Neural progenitor cell (in vitro differentiated cells): ENCODE data around the gene ATP2B3. TPM values are rescaled to one million over a fixed set of nuclear protein-coding genes. Genes with fewer than 3 reads are reported as not detected.

Experiments used
- DNase-seq: peaks from one replicate; pipeline ENCODE4 v3.0.0-alpha.2; 2016; ENCODE audit warnings: low spot score
- H2AFZ ChIP-seq: fragments of 200-600 bp; sonication (generic); replicated peaks from 2 replicates; pipeline ENCODE4 v1.6.1; 2016; ENCODE audit warnings: antibody characterized with exemption
- H3F3A ChIP-seq: fragments of 200-600 bp; sonication (generic); 2 replicates; pipeline ENCODE4 v1.6.1; 2016; ENCODE audit warnings: antibody characterized with exemption, low read depth
- H3K27ac ChIP-seq: fragments of 200-600 bp; sonication (generic); 2 replicates; pipeline ENCODE4 v1.5.1; 2016; ENCODE audit warnings: mild to moderate bottlenecking
- H3K27me3 ChIP-seq: fragments of 200-600 bp; sonication (generic); 2 replicates; pipeline ENCODE4 v1.6.1; 2016; ENCODE audit warnings: mild to moderate bottlenecking, moderate library complexity
- H3K36me3 ChIP-seq: fragments of 200-600 bp; sonication (generic); 2 replicates; pipeline ENCODE4 v1.5.1; 2016
- H3K4me1 ChIP-seq: fragments of 200-600 bp; sonication (generic); 2 replicates; pipeline ENCODE4 v1.6.1; 2016; ENCODE audit warnings: mixed run types
- H3K4me2 ChIP-seq: fragments of 200-600 bp; sonication (generic); 2 replicates; pipeline ENCODE4 v1.6.1; 2016
- H3K4me3 ChIP-seq: fragments of 200-600 bp; sonication (generic); 2 replicates; pipeline ENCODE4 v1.5.1; 2016
- H3K79me2 ChIP-seq: fragments of 200-600 bp; sonication (generic); 2 replicates; pipeline ENCODE4 v1.6.1; 2016; ENCODE audit warnings: low read depth
- H3K9ac ChIP-seq: fragments of 200-600 bp; sonication (generic); 2 replicates; pipeline ENCODE4 v1.6.1; 2016
- H3K9me3 ChIP-seq: fragments of 200-600 bp; sonication (generic); 2 replicates; pipeline ENCODE4 v1.5.1; 2016; ENCODE audit warnings: low read depth
- H4K20me1 ChIP-seq: fragments of 200-600 bp; sonication (generic); 2 replicates; pipeline ENCODE4 v1.6.1; 2016; ENCODE audit warnings: low read depth
- H3K27ac Mint-ChIP-seq: 3 replicates; pipeline ENCODE4 v1.8.0; 2021; ENCODE audit warnings: mixed read lengths
- H3K27me3 Mint-ChIP-seq: 2 replicates; pipeline ENCODE4 v1.8.0; 2022; ENCODE audit warnings: low read depth, mild to moderate bottlenecking, inconsistent platforms, moderate library complexity, mixed read lengths; ENCODE audit not compliant: insufficient read depth
- H3K36me3 Mint-ChIP-seq: 3 replicates; pipeline ENCODE4 v1.8.0; 2021; ENCODE audit warnings: mixed read lengths
- H3K4me1 Mint-ChIP-seq: 3 replicates; pipeline ENCODE4 v1.8.0; 2021; ENCODE audit warnings: mixed read lengths
- H3K4me3 Mint-ChIP-seq: 3 replicates; pipeline ENCODE4 v1.8.0; 2021; ENCODE audit warnings: mild to moderate bottlenecking, moderate library complexity, mixed read lengths
- H3K9me3 Mint-ChIP-seq: 3 replicates; pipeline ENCODE4 v1.8.0; 2020; ENCODE audit warnings: mixed read lengths
- EZH2 ChIP-seq: fragments of 200-600 bp; sonication (generic); IDR thresholded peaks from 2 replicates; pipeline ENCODE4 v1.6.1; 2017; ENCODE audit warnings: antibody characterized with exemption, mild to moderate bottlenecking, moderate library complexity
- EZH2phosphoT487 ChIP-seq: fragments of 200-600 bp; sonication (generic); IDR thresholded peaks from 2 replicates; pipeline ENCODE4 v1.6.1; 2017; ENCODE audit warnings: antibody characterized with exemption
- total RNA-seq: library from RNA; depleted of rRNA; stranded (reverse); fragments of >200 nt; gene quantifications from 2 replicates; pipeline ENCODE4 v1.2.3, GENCODE V29; 2015; ENCODE audit warnings: low replicate concordance
- TF ChIP-seq, protein P1 (sequence below): fragments of 200-600 bp; sonication (generic); IDR thresholded peaks from 2 replicates; pipeline ENCODE4 v1.5.1; 2017; ENCODE audit warnings: antibody characterized with exemption, mild to moderate bottlenecking

Gene ATP2B3
- total RNA-seq, 1 donor from 2014 or later = not detected

- H3F3A ChIP-seq = no peaks in the 10 kb centered on the region
- Mint-ChIP-seq H3K4me1 (peaks cover 7% of the 10 kb centered on the region), H3K4me3 (no peak overlapping the region), H3K27me3 (peaks cover 4% of the 10 kb centered on the region), H3K36me3 (no peaks in the 10 kb centered on the region), H3K9me3 (peaks cover 21% of the 10 kb centered on the region), H3K27ac (no peak overlapping the region)
- TF ChIP-seq EZH2phosphoT487 (no peak), EZH2 (no peak)
- TF ChIP-seq, protein P1, sequence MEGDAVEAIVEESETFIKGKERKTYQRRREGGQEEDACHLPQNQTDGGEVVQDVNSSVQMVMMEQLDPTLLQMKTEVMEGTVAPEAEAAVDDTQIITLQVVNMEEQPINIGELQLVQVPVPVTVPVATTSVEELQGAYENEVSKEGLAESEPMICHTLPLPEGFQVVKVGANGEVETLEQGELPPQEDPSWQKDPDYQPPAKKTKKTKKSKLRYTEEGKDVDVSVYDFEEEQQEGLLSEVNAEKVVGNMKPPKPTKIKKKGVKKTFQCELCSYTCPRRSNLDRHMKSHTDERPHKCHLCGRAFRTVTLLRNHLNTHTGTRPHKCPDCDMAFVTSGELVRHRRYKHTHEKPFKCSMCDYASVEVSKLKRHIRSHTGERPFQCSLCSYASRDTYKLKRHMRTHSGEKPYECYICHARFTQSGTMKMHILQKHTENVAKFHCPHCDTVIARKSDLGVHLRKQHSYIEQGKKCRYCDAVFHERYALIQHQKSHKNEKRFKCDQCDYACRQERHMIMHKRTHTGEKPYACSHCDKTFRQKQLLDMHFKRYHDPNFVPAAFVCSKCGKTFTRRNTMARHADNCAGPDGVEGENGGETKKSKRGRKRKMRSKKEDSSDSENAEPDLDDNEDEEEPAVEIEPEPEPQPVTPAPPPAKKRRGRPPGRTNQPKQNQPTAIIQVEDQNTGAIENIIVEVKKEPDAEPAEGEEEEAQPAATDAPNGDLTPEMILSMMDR = no peak
- no peak overlapping the region for H3K4me3 ChIP-seq
- no peaks in the 10 kb centered on the region for H3K79me2 ChIP-seq
- no peaks in the 10 kb centered on the region for H3K9me3 ChIP-seq
- DNase-seq = no peak
- H3K4me2 ChIP-seq = no peak overlapping the region
- no peak overlapping the region for H3K9ac ChIP-seq
- no peaks in the 10 kb centered on the region for H3K4me1 ChIP-seq
- H3K36me3 ChIP-seq = no peaks in the 10 kb centered on the region
- H3K27ac ChIP-seq = no peak overlapping the region
- no peak overlapping the region for H2AFZ ChIP-seq
- no peaks in the 10 kb centered on the region for H4K20me1 ChIP-seq
- no peaks in the 10 kb centered on the region for H3K27me3 ChIP-seq
Measured at GRCh38 chrX:153544727-153545126, 27.3 kb downstream of the ATP2B3 start.

- Mint-ChIP-seq H3K9me3 (peaks cover 22% of the 10 kb centered on the region), H3K27me3 (peaks cover 4% of the 10 kb centered on the region), H3K27ac (no peak overlapping the region), H3K4me3 (no peak overlapping the region), H3K36me3 (no peaks in the 10 kb centered on the region), H3K4me1 (peaks cover 4% of the 10 kb centered on the region)
- Histone ChIP-seq H4K20me1 (no peaks in the 10 kb centered on the region), H3K27ac (no peak overlapping the region), H3F3A (no peaks in the 10 kb centered on the region), H2AFZ (no peak overlapping the region), H3K9ac (no peak overlapping the region), H3K4me1 (no peaks in the 10 kb centered on the region), H3K4me2 (no peak overlapping the region), H3K4me3 (no peak overlapping the region), H3K79me2 (no peaks in the 10 kb centered on the region), H3K36me3 (no peaks in the 10 kb centered on the region), H3K9me3 (no peaks in the 10 kb centered on the region), H3K27me3 (no peaks in the 10 kb centered on the region)
- DNase-seq = no peak
- TF ChIP-seq EZH2phosphoT487 (no peak), EZH2 (no peak)
- TF ChIP-seq, protein P1 = no peak
Measured at GRCh38 chrX:153546386-153546785, 28.9 kb downstream of the ATP2B3 start.

- H3K4me3 ChIP-seq = no peak overlapping the region
- H3K4me2 ChIP-seq = no peak overlapping the region
- H3K4me1 Mint-ChIP-seq = peaks cover 4% of the 10 kb centered on the region
- no peaks in the 10 kb centered on the region for H3K9me3 ChIP-seq
- no peaks in the 10 kb centered on the region for H3K36me3 Mint-ChIP-seq
- H2AFZ ChIP-seq = no peak overlapping the region
- H3K4me3 Mint-ChIP-seq = no peak overlapping the region
- no peaks in the 10 kb centered on the region for H4K20me1 ChIP-seq
- DNase-seq = no peak
- no peaks in the 10 kb centered on the region for H3K36me3 ChIP-seq
- no peaks in the 10 kb centered on the region for H3K79me2 ChIP-seq
- no peak overlapping the region for H3K9ac ChIP-seq
- no peaks in the 10 kb centered on the region for H3K27me3 ChIP-seq
- H3F3A ChIP-seq = no peaks in the 10 kb centered on the region
- peaks cover 21% of the 10 kb centered on the region for H3K9me3 Mint-ChIP-seq
- peaks cover 4% of the 10 kb centered on the region for H3K27me3 Mint-ChIP-seq
- H3K27ac Mint-ChIP-seq = no peak overlapping the region
- H3K27ac ChIP-seq = no peak overlapping the region
- no peaks in the 10 kb centered on the region for H3K4me1 ChIP-seq
- TF ChIP-seq, protein P1 = no peak
- TF ChIP-seq EZH2 = no peak
- no peak for TF ChIP-seq EZH2phosphoT487
Measured at GRCh38 chrX:153547195-153547594, 29.8 kb downstream of the ATP2B3 start.

- peaks cover 30% of the 10 kb centered on the region for H3K9me3 Mint-ChIP-seq
Measured at GRCh38 chrX:153549231-153549630, 31.8 kb downstream of the ATP2B3 start.

More at GRCh38 chrX:153549231-153549630, 31.8 kb downstream of the ATP2B3 start:
- Histone ChIP-seq H3K9ac (no peak overlapping the region), H3K27me3 (no peaks in the 10 kb centered on the region), H3K4me1 (no peaks in the 10 kb centered on the region), H4K20me1 (no peaks in the 10 kb centered on the region), H3K4me2 (no peak overlapping the region), H3K27ac (no peak overlapping the region), H2AFZ (no peak overlapping the region), H3K9me3 (no peaks in the 10 kb centered on the region), H3F3A (no peaks in the 10 kb centered on the region), H3K4me3 (no peak overlapping the region), H3K79me2 (no peaks in the 10 kb centered on the region), H3K36me3 (no peaks in the 10 kb centered on the region)
- Mint-ChIP-seq H3K4me3 (no peak overlapping the region), H3K36me3 (no peaks in the 10 kb centered on the region), H3K27me3 (peaks cover 4% of the 10 kb centered on the region), H3K27ac (no peak overlapping the region), H3K4me1 (peaks cover 4% of the 10 kb centered on the region)
- DNase-seq = no peak
- TF ChIP-seq EZH2phosphoT487 (no peak), EZH2 (no peak)
- TF ChIP-seq, protein P1 = no peak
